SK-N-SH treated with all-trans-retinoic acid at 6 μM for 48 hours (cell line): ENCODE results near the gene CYP4F22.

Source experiments
- ARNTL ChIP-seq: fragments of 450-650 bp; formaldehyde crosslinking; IDR thresholded peaks from 2 replicates; pipeline ENCODE4 v1.5.0; 2020; ENCODE audit warnings: low read depth, mild to moderate bottlenecking, moderate library complexity, borderline replicate concordance
- CREB5 ChIP-seq: fragments of 250-450 bp; sonication (Bioruptor Pico); IDR thresholded peaks from 2 replicates; pipeline ENCODE4 v1.5.1; 2020; ENCODE audit warnings: low read depth, mild to moderate bottlenecking, moderate library complexity
- CSRNP3 ChIP-seq: fragments of 250-450 bp; sonication (Bioruptor Pico); IDR thresholded peaks from 2 replicates; pipeline ENCODE4 v1.5.1; 2021; ENCODE audit warnings: mild to moderate bottlenecking, moderate library complexity
- ESRRG ChIP-seq: fragments of 250-450 bp; sonication (Bioruptor Pico); IDR thresholded peaks from 2 replicates; pipeline ENCODE4 v1.6.1; 2021; ENCODE audit warnings: mild to moderate bottlenecking
- ISL1 ChIP-seq: fragments of 250-450 bp; sonication (Bioruptor Pico); IDR thresholded peaks from 2 replicates; pipeline ENCODE4 v2.1.2; 2022; ENCODE audit warnings: mild to moderate bottlenecking, moderate library complexity
- OSR1 ChIP-seq: fragments of 250-450 bp; sonication (Bioruptor Pico); IDR thresholded peaks from 2 replicates; pipeline ENCODE4 v1.8.0; 2022; ENCODE audit warnings: moderate library complexity, mild to moderate bottlenecking, inconsistent platforms
- PATZ1 ChIP-seq: fragments of 250-450 bp; sonication (Bioruptor Pico); IDR thresholded peaks from 2 replicates; pipeline ENCODE4 v1.8.0; 2020; ENCODE audit warnings: mild to moderate bottlenecking, moderate library complexity, borderline replicate concordance
- RARB ChIP-seq: fragments of 250-450 bp; sonication (Bioruptor Pico); IDR thresholded peaks from 2 replicates; pipeline ENCODE4 v1.8.0; 2021; ENCODE audit warnings: mild to moderate bottlenecking, moderate library complexity
- SNAI2 ChIP-seq: fragments of 250-450 bp; sonication (Bioruptor Pico); IDR thresholded peaks from 2 replicates; pipeline ENCODE4 v1.5.0; 2020; ENCODE audit warnings: mild to moderate bottlenecking, moderate library complexity
- TCF4 ChIP-seq: fragments of 250-450 bp; sonication (Bioruptor Pico); IDR thresholded peaks from 2 replicates; pipeline ENCODE4 v1.8.0; 2021; ENCODE audit warnings: mild to moderate bottlenecking, moderate library complexity, borderline replicate concordance
- TSHZ2 ChIP-seq: fragments of 250-450 bp; sonication (Bioruptor Pico); IDR thresholded peaks from 2 replicates; pipeline ENCODE4 v1.5.0; 2020; ENCODE audit warnings: mild to moderate bottlenecking, moderate library complexity
- ZC3H10 ChIP-seq: fragments of 250-450 bp; sonication (Bioruptor Pico); IDR thresholded peaks from 2 replicates; pipeline ENCODE4 v1.5.1; 2021; ENCODE audit warnings: mild to moderate bottlenecking, moderate library complexity
- ZFP30 ChIP-seq: fragments of 450-650 bp; formaldehyde crosslinking; IDR thresholded peaks from 2 replicates; pipeline ENCODE4 v1.5.0; 2022; ENCODE audit warnings: mild to moderate bottlenecking, moderate library complexity
- ZNF70 ChIP-seq: fragments of 450-650 bp; formaldehyde crosslinking; IDR thresholded peaks from 2 replicates; pipeline ENCODE4 v1.5.0; 2020; ENCODE audit warnings: mild to moderate bottlenecking, moderate library complexity

DNA sequence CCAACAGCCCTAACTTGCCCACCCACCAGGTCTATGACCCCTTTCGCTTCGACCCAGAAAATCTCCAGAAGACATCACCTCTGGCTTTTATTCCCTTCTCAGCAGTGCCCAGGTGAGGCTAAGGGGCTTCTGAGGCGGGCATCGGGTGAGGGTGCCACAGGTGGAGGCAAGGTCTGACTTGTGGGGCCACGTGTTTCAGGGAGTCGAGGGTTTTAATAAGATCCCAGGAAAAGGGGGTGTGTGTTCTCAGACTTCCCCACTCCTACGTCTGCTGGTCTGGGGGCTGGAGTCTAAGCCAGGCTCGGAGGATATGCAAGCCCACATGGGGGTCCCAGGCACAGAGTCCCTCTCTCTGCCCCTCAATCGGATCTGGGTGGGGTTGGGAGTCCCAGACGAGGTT lies 75.8 kb downstream of the CYP4F22 start:
- TF ChIP-seq CSRNP3 (no peak), ISL1 (no peak), TCF4 (no peak), TSHZ2 (CRISPR knock-in tag) (no peak), ZNF70 (CRISPR knock-in tag) (no peak), ZFP30 (CRISPR knock-in tag) (no peak), RARB (CRISPR knock-in tag) (no peak), SNAI2 (CRISPR knock-in tag) (no peak), ARNTL (no peak), OSR1 (CRISPR knock-in tag) (no peak), ZC3H10 (CRISPR knock-in tag) (no peak), CREB5 (no peak), PATZ1 (CRISPR knock-in tag) (no peak), ESRRG (CRISPR knock-in tag) (no peak)
